Activated naive CD8-positive, alpha-beta T cell treated with anti-CD3 and anti-CD28 coated beads, Interleukin-2, amount 10 ng/mL, durations not matched to agents 7 days and 5 days (primary cell): ENCODE results near the gene HLTF. TPM values are rescaled to one million over a fixed set of nuclear protein-coding genes. Genes with fewer than 3 reads are reported as not detected.

Experiments
- ATAC-seq: fragments of 150-1000 bp; cut with Tn5 transposase; one replicate; pipeline ENCODE4 v1.10.0; 2021; ENCODE audit warnings: low read depth, moderate library complexity
- POLR2A ChIA-PET: fragments of 350-600 bp; sonication (Branson Sonifier 250); formaldehyde crosslinking; loops from one replicate; lab custom pipeline; 2021; ENCODE audit warnings: antibody characterized with exemption; lab: Charles Lee
- DNase-seq: peaks from one replicate; pipeline ENCODE4 v3.0.0; 2021
- H3K27ac Mint-ChIP-seq: one replicate; pipeline ENCODE4 v1.8.0; 2022; ENCODE audit warnings: mild to moderate bottlenecking, mixed read lengths
- H3K27me3 Mint-ChIP-seq: one replicate; pipeline ENCODE4 v1.8.0; 2022; ENCODE audit warnings: mild to moderate bottlenecking, moderate library complexity, mixed read lengths
- H3K36me3 Mint-ChIP-seq: one replicate; pipeline ENCODE4 v1.8.0; 2021; ENCODE audit warnings: mild to moderate bottlenecking, mixed read lengths
- H3K4me1 Mint-ChIP-seq: one replicate; pipeline ENCODE4 v1.8.0; 2021; ENCODE audit warnings: mixed read lengths
- H3K4me3 Mint-ChIP-seq: one replicate; pipeline ENCODE4 v1.8.0; 2022; ENCODE audit warnings: mild to moderate bottlenecking, moderate library complexity, mixed read lengths
- H3K9me3 Mint-ChIP-seq: one replicate; pipeline ENCODE4 v1.8.0; 2021; ENCODE audit warnings: mixed read lengths
- total RNA-seq, 2 experiments: library from RNA; stranded (reverse); gene quantifications; one replicate each; pipeline ENCODE4 v1.2.3, GENCODE V29; 2021

The HLTF gene
- total RNA-seq, 2 experiments from 2014 or later = 30.3 to 34.3 TPM

DNA sequence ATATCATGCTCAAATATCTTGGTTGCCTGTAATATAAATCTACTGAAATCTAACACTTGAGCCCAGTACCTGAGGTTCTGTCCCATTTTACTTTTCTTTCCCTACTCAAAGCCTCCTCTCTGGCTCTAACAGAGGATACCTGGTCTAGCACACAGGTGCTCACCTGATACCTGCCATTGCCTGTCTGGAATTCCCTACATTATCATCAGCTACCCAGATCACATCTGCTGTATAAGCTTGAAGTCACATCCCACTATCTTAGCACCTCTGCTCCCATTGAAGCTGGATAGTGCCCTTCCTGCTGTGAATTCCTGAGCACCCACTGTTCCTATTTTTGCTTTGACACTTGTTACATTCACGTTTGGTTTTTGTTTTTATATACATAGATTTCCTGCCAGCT is 64.5 kb downstream of the HLTF start:
- Mint-ChIP-seq H3K9me3 (peaks cover 8% of the 10 kb centered on the region), H3K36me3 (peaks cover 58% of the 10 kb centered on the region), H3K4me1 (peaks cover 10% of the 10 kb centered on the region), H3K27ac (no peak overlapping the region), H3K27me3 (no peaks in the 10 kb centered on the region), H3K4me3 (no peak overlapping the region)
- ATAC-seq (no peak), DNase-seq (no peak)
- POLR2A ChIA-PET = interaction anchor here (0.6 to 0.9 kb wide), 2 partner anchors 27 to 52 kb away, joined by 3 to 4 read pairs; no protein-coding TSS in a partner anchor

DNA sequence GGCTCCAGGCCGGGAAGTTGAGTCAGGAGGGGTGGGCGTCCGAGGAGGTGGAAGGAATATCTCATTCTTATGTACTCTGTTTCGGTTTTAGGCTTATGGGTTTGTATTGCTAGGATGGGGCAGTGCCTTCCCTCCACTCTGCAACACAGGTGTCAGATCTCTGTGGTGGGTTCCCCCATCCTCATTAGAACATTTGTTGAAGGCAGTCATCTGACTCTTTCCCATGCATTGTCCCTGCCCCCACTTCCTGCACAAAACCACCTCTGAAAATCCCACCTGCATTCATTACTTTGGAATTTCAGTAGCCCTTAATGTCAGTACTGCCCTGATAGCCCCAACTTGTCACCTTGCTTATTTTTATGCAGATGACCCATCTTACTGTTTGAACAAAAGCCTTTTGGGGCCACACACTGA is 65.5 kb downstream of the HLTF start:
- no peaks in the 10 kb centered on the region for H3K27me3 Mint-ChIP-seq
- H3K27ac Mint-ChIP-seq = no peak overlapping the region
- no peak for ATAC-seq

DNA sequence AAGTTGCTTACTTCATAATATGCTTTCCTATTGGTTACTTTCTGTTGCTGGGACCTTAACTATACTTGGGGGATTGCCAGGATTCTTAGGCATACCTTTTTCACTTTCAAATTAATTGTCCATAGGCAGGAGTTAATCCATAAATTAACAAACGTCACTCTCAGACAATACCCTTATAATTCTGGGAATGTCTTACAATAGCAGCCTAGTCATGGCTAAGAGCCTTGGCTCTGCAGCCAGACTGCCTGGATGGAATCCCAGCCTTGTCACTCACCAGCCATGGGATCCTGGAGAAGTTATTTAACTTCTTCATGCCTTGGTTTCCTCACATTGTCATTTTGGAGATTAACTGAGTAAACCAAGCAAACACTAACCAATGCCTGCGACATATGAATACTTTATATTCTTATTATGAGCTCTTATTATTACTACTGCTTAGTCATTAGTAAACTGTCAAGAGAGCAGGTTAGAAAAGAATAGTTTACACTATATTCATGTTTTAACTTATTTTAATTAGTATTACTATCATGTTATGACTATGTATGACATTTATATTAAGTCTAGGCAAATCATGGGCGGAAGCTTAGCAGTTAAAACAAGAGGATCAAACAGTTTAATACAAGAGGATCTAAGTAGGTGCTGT is 66.0 kb downstream of the HLTF start:
- H3K4me3 Mint-ChIP-seq = no peak overlapping the region
- peaks cover 20% of the 10 kb centered on the region for H3K4me1 Mint-ChIP-seq
- POLR2A ChIA-PET = no interaction called here
- DNase-seq (no peak), ATAC-seq (no peak)
- peaks cover 8% of the 10 kb centered on the region for H3K9me3 Mint-ChIP-seq
- H3K27ac Mint-ChIP-seq = no peak overlapping the region
- peaks cover 57% of the 10 kb centered on the region for H3K36me3 Mint-ChIP-seq
- H3K27me3 Mint-ChIP-seq = no peaks in the 10 kb centered on the region

More for the DNA sequence above, 65.5 kb downstream of the HLTF start:
- POLR2A ChIA-PET = interaction anchor here (0.9 kb wide), 1 partner anchor 26 kb away, joined by 4 read pairs; no protein-coding TSS in a partner anchor
- Mint-ChIP-seq H3K9me3 (peaks cover 8% of the 10 kb centered on the region), H3K4me3 (no peak overlapping the region), H3K36me3 (peaks cover 57% of the 10 kb centered on the region), H3K4me1 (peaks cover 16% of the 10 kb centered on the region)
- DNase-seq = no peak

DNA sequence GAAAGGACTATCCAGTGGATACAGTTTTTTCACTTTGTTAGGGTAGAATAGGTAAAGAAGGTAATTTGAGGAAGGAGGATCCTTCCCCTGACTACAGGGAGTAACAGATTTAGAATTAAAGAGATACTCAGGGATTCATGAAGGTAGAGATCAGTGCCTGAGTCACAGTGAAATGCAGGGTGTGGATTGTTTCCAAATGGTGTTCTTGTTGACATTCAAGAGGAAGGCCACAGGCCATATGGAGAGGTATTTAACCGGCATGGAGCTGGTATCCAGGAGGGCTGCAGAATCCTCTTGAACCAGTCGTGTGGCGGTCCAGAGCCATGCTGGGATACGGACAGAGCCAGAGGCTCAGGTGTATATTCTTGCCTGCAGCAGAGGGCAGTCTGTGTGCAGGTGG is 66.8 kb downstream of the HLTF start:
- Mint-ChIP-seq H3K27ac (no peak overlapping the region), H3K9me3 (peaks cover 5% of the 10 kb centered on the region), H3K27me3 (no peaks in the 10 kb centered on the region), H3K4me3 (no peak overlapping the region), H3K4me1 (peaks cover 23% of the 10 kb centered on the region), H3K36me3 (peaks cover 56% of the 10 kb centered on the region)
- no peak for DNase-seq
- ATAC-seq = no peak
- POLR2A ChIA-PET = no interaction called here

DNA sequence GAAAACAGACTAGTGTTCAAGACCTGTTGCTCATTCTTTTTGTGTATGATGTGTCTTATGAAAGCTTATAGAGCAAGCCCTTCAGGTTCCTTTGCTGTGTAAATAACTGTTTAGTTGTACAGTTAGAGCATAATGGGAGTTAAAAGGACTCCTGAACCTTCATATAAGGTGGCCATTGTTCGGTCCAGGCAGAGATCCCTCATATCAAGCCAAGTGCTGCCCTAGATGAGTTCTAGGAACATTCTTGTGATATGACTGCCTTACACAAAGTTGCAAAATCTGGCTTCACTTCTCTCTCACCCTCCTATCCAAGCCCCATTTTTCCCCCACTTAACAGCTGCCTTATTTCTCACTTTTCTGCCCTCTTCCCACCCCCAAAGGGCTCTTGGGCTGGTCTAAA is 68.1 kb downstream of the HLTF start:
- Mint-ChIP-seq H3K27me3 (no peaks in the 10 kb centered on the region), H3K27ac (peak overlapping the region; percentile 72), H3K9me3 (no peaks in the 10 kb centered on the region), H3K36me3 (peaks cover 52% of the 10 kb centered on the region), H3K4me3 (no peak overlapping the region), H3K4me1 (peaks cover 23% of the 10 kb centered on the region)
- DNase-seq = no peak
- no peak for ATAC-seq
- POLR2A ChIA-PET = no interaction called here

DNA sequence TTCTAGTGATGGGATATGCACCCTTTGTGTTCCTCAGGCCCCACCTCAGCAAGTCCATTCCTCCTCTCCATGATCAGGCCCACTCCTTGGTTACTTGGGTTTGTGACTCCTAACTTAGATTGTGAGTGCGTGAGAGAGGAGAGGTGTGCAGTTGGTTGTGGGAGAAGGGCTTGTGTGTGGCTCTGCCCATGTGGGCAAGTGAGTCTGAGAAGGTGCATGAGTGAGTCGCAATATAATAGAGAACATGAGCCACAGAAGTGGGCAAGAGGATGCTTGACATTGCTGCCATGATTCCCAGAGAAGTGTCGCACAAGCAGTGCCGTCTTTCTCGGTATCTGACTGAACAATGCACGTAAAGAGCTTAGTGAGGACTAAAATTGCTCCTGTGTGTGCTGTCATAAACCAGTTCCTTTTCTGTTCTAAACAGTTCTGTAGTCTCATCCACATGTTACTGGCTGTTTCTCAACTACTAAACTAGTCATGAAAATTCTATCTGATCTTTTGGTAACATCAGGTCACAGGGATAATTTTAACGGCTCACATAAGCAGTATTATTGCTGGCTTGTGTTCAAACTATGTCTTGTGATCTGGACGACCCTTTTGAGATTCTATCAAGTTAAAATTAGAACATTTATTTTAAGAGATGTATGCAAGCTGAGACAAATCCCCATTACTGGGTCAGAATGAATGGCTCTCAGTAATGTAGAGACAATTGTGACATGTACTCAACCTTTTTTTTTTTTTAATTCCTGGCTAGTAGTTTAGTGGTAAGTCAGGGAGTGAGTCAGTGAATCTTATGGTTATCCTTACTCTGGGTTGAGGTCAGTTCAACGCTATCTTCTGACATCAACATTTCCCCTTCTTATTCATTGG is 69.4 kb downstream of the HLTF start:
- H3K9me3 Mint-ChIP-seq = no peaks in the 10 kb centered on the region
- DNase-seq (no peak), ATAC-seq (peak; percentile 36)
- POLR2A ChIA-PET = interaction anchor here (0.6 kb wide), 1 partner anchor 1529 kb away, joined by 3 read pairs; the partner anchor contains the start of gene SERP1
- no peaks in the 10 kb centered on the region for H3K27me3 Mint-ChIP-seq
- peak overlapping the region; percentile 63 for H3K27ac Mint-ChIP-seq
- H3K36me3 Mint-ChIP-seq = peaks cover 50% of the 10 kb centered on the region
- H3K4me1 Mint-ChIP-seq = peaks cover 23% of the 10 kb centered on the region
- no peak overlapping the region for H3K4me3 Mint-ChIP-seq

DNA sequence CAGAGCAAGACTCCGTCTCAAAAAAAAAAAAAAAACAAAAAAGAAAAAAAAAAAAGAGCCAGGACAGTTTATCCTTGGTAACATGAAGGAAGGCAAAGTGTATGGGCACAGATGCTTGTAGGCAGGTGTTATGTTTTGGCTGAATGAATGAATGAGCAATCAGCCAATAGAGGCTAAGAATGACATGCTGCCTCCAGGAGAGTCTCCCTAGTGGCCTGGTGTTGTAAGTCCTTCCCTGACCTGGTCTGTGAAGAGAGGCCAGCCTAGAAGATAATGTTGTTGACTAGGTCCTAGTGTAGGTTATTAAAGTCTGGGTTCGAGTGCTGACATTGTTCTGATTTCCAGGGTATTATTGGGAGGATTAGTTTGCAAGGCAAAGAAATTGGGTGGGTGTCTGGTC is 70.1 kb downstream of the HLTF start:
- H3K36me3 Mint-ChIP-seq = peaks cover 53% of the 10 kb centered on the region

DNA sequence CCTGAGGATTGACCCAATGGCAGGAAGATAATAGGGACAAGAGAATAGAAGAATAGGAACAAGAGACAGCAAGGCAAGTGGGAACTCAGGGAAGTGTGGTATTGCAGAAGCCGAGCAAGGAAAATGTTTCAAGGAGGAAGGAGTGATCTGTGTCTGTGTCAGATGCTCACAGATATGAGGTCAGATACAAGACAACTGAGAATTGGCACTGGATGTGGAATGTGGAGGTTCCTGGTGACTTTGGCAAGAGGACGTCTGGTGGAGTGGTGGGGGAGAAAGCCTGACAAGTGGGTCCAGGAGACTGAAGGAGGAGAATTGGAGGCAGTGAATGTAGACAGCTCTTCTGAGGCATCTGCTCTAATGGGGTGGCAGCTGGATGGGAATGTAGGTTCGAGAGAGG is 70.9 kb downstream of the HLTF start:
- H3K27me3 Mint-ChIP-seq = no peaks in the 10 kb centered on the region
- H3K9me3 Mint-ChIP-seq = no peaks in the 10 kb centered on the region
- POLR2A ChIA-PET = no interaction called here
- peaks cover 54% of the 10 kb centered on the region for H3K36me3 Mint-ChIP-seq
- ATAC-seq = no peak
- H3K4me3 Mint-ChIP-seq = no peak overlapping the region
- H3K27ac Mint-ChIP-seq = peak overlapping the region; percentile 26
- DNase-seq = no peak
- H3K4me1 Mint-ChIP-seq = peaks cover 30% of the 10 kb centered on the region

More for the DNA sequence above, 70.1 kb downstream of the HLTF start:
- DNase-seq = no peak
- Mint-ChIP-seq H3K4me1 (peaks cover 23% of the 10 kb centered on the region), H3K4me3 (no peak overlapping the region), H3K27ac (peak overlapping the region; percentile 63), H3K9me3 (no peaks in the 10 kb centered on the region), H3K27me3 (no peaks in the 10 kb centered on the region)
- ATAC-seq = no peak
- POLR2A ChIA-PET = no interaction called here

DNA sequence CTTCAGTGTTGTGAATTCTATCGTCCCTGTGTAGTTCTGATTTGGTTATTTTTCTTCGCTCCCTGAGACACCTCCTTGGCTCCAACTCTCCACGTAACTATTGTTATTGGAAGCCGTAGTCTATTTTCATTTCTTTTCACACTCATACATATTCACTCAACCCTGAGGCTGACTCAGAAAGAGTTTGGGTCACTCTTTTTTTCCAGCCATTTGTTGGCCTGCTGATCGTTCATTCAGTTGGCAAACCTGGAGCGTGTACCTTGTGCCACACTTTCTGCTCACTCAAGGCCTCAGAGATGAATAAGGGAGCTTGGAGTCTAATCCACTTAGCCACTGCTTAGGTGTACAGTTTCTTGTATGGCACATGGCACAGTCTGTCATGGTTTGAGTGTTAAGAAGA is 72.6 kb downstream of the HLTF start:
- Mint-ChIP-seq H3K36me3 (peaks cover 57% of the 10 kb centered on the region), H3K27me3 (no peaks in the 10 kb centered on the region), H3K4me3 (no peak overlapping the region), H3K27ac (no peak overlapping the region), H3K4me1 (peaks cover 40% of the 10 kb centered on the region), H3K9me3 (no peaks in the 10 kb centered on the region)
- ATAC-seq (no peak), DNase-seq (no peak)
- POLR2A ChIA-PET = no interaction called here

DNA sequence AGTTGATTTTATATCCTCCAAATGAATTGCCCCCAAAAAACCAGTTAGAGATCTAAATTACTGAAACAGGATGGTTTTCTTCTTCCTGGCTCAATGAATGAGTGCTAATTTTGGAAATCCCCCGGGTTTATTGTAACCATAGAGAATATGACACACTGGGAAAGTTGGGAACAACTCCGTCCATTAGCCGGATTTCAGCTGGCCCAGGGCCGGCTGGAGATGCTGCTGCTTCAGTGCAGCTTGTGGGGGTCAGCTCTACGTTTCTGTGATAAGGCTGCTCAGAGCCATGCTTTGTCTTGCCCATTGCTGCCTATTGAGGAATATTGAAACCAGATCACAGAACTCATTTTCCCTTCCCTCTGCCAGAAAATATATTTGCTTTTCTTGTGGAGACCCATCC is 74.7 kb downstream of the HLTF start:
- peaks cover 65% of the 10 kb centered on the region for H3K36me3 Mint-ChIP-seq
- ATAC-seq (no peak), DNase-seq (no peak)
- H3K4me1 Mint-ChIP-seq = peaks cover 39% of the 10 kb centered on the region
- H3K27ac Mint-ChIP-seq = no peak overlapping the region
- POLR2A ChIA-PET = no interaction called here
- H3K4me3 Mint-ChIP-seq = no peak overlapping the region
- no peaks in the 10 kb centered on the region for H3K27me3 Mint-ChIP-seq
- H3K9me3 Mint-ChIP-seq = no peaks in the 10 kb centered on the region

DNA sequence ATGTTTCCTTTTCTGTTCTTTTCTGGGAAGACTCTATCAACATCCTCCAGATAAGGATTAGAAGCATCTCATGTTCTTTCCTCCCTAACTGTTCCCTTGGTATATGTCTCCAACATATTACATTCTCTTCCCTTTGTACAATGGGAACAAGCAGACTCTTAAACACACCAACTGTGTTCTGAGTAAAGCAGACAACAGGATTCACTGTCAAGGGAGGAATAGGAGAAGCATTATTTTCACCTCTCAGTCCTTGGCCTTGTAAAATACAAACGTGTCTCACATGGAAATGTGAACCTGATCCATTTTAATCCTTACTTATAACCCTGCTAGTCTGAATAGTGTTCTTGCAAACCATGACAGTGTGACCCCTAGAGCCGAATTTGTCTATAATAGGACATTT is 75.4 kb downstream of the HLTF start:
- POLR2A ChIA-PET = no interaction called here
- ATAC-seq (no peak), DNase-seq (no peak)
- Mint-ChIP-seq H3K4me3 (no peak overlapping the region), H3K27me3 (no peaks in the 10 kb centered on the region), H3K27ac (peak overlapping the region; percentile 93), H3K36me3 (peaks cover 60% of the 10 kb centered on the region), H3K9me3 (no peaks in the 10 kb centered on the region), H3K4me1 (peaks cover 34% of the 10 kb centered on the region)

DNA sequence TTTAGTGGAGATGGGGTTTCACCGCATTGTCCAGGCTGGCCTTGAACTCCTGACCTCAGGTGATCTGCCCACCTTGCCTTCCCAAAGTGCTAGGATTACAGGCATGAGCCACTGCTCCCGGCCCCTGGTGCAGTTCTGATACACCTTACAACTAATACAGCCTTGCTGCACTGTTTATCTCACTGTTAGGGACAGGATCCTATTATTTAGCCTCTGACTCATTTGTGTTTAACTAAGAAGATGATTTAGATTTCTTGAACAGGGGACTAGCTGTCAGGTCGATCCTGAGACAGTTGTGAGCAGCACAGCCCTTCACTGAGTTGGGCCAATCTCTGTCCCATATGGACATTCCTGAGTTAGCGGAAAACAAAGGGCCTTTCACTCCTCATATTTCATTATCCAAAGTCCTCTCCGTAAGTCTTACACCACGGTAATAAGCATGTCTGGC is 75.8 kb downstream of the HLTF start:
- no peaks in the 10 kb centered on the region for H3K9me3 Mint-ChIP-seq
- H3K4me1 Mint-ChIP-seq = peaks cover 32% of the 10 kb centered on the region
- ATAC-seq (no peak), DNase-seq (no peak)
- H3K4me3 Mint-ChIP-seq = no peak overlapping the region
- POLR2A ChIA-PET = interaction anchor here (1.3 to 1.6 kb wide), 2 partner anchors 12 to 75 kb away, joined by 3 to 12 read pairs; partner anchors contain the start of gene HLTF
- peaks cover 60% of the 10 kb centered on the region for H3K36me3 Mint-ChIP-seq
- H3K27ac Mint-ChIP-seq = peak overlapping the region; percentile 93
- H3K27me3 Mint-ChIP-seq = no peaks in the 10 kb centered on the region

DNA sequence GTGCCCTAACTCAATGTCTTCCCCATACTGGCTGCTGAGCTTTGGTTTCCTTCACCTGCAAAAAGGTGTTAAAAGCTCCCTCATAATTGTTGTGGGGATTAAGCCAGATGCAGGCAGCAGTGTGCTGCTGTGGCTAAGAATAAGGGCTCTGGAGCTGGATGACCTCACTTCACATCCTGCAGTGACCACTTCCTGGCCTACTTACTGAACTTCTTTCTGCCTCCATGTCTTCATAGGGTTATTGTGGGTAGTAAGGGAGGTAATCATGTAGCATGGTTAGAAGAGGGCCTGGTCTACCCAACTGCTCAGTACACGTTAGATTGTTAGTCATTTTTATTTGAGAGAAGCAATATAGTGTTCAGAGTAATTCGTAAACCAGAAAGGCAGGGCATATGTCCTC is 76.6 kb downstream of the HLTF start:
- peak; percentile 97 for ATAC-seq
- Mint-ChIP-seq H3K9me3 (no peaks in the 10 kb centered on the region), H3K27ac (peak overlapping the region; percentile 93)

More for the DNA sequence above, 76.6 kb downstream of the HLTF start:
- H3K36me3 Mint-ChIP-seq = peaks cover 55% of the 10 kb centered on the region
- POLR2A ChIA-PET = interaction anchor here (0.6 to 2.0 kb wide), 7 partner anchors 11 to 805 kb away, joined by 3 to 18 read pairs (median 4); partner anchors contain the start of genes GYG1, HLTF and HPS3
- H3K4me1 Mint-ChIP-seq = peaks cover 27% of the 10 kb centered on the region
- H3K4me3 Mint-ChIP-seq = peak overlapping the region; percentile 54
- peak; percentile 47 for DNase-seq
- H3K27me3 Mint-ChIP-seq = no peaks in the 10 kb centered on the region
